ENCODE data around the gene MVB12B.

Gene MVB12B

DNA sequence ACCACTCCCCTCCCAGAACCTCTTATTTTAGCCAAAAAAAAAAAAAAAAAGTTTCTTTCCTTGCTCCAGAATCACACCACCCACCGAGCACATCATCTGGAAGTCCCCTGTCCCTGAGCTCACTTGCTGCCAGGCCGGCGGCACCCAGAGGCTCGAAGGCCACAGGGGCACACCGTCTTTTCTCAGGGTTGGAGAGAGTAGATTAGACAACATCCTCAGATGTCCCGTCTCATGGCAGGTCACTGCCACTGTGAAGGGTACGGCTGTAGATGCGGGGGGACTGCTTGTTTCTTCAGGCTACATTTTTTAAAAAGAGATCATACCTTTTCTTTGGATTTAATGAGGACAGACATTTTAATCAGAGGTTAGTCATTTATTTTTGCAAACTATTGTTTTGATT is 109.0 kb downstream of the MVB12B start:
- no peak for DNase-seq (ENCODE audit: low read depth)
- TF ChIP-seq, protein P1, sequence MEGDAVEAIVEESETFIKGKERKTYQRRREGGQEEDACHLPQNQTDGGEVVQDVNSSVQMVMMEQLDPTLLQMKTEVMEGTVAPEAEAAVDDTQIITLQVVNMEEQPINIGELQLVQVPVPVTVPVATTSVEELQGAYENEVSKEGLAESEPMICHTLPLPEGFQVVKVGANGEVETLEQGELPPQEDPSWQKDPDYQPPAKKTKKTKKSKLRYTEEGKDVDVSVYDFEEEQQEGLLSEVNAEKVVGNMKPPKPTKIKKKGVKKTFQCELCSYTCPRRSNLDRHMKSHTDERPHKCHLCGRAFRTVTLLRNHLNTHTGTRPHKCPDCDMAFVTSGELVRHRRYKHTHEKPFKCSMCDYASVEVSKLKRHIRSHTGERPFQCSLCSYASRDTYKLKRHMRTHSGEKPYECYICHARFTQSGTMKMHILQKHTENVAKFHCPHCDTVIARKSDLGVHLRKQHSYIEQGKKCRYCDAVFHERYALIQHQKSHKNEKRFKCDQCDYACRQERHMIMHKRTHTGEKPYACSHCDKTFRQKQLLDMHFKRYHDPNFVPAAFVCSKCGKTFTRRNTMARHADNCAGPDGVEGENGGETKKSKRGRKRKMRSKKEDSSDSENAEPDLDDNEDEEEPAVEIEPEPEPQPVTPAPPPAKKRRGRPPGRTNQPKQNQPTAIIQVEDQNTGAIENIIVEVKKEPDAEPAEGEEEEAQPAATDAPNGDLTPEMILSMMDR (conservative IDR thresholded peaks at IDR 0.05; ENCODE audit: low read length): no peak
- H3K4me3 ChIP-seq (ENCODE audit: low read length): no peak overlapping the region

DNA sequence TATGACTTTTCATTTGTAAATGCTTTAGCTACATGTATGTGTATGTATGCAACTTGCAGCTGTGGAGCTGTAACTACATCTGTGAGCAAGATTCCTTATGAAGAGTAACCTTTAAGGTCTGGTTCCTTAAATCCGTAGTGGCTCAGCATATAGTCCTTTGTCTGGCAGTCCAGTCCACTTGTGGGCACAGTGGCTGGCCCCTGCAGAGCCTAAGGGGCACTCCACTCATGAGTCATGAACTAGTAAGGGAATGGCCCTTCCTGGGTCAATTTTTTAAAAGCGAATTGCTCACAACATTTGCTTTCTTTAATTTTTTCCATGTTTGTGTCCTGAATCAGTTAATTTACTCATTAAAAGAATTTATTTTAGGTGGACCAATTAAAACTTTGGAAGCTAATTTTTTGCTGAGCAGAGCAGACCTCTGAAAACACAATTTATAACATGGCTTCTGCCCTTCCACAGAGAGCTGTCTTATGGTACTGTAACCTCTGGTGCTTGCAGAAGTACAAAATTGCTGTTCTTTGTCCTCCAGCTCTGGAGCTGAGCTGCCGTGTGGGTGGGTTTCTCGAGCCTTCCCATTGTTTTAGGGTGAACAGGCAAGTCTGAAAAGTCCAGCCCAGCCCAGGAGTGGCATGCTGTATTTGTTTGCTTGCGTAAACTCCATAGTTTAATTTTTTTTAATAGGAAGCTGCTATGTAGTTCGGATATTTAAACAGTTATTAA is 110.1 kb downstream of the MVB12B start:
- TF ChIP-seq, protein P1 (conservative IDR thresholded peaks at IDR 0.05; ENCODE audit: low read length): no peak
- DNase-seq (ENCODE audit: low read depth): no peak
- no peak overlapping the region for H3K4me3 ChIP-seq (ENCODE audit: low read length)

DNA sequence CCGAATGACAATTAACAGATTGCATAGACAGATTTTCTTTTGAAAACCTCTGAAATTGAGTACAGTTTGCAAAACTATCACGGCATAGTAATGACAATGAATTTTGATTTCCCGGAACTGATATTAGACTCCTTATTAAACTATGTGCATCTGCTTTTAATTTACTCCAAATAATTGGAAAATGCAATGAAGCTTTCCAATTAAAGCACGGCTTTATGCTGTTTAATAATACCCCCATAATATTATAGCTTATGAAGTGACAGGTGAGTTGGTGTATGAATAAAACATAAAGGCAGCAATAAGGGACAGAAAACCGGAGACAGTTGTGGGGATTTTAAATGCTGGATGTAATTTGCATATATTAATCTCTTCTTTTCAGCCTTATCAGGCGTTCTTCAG is 110.6 kb downstream of the MVB12B start:
- DNase-seq (ENCODE audit: low read depth): no peak
- no peak overlapping the region for H3K4me3 ChIP-seq (ENCODE audit: low read length)
- TF ChIP-seq, protein P1 (conservative IDR thresholded peaks at IDR 0.05; ENCODE audit: low read length): no peak

DNA sequence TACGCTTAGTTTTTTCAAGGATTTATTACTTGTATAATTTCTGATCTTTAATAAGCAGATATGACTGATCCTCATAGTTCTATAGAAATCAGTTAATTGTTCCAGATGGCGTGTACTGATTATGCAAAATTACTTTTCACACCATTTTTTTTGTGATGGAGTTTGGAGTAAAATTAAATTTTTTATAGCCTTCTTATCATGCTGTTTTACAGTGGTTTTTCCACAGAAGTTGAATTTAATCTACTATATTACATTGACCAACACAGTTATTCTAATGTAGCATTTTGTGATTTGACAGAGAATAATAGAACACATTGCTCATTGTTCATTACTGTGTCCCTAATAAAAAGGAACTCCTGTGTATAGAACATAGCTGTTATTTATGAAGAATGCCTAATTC is 111.1 kb downstream of the MVB12B start:
- H3K4me3 ChIP-seq (ENCODE audit: low read length): no peak overlapping the region

DNA sequence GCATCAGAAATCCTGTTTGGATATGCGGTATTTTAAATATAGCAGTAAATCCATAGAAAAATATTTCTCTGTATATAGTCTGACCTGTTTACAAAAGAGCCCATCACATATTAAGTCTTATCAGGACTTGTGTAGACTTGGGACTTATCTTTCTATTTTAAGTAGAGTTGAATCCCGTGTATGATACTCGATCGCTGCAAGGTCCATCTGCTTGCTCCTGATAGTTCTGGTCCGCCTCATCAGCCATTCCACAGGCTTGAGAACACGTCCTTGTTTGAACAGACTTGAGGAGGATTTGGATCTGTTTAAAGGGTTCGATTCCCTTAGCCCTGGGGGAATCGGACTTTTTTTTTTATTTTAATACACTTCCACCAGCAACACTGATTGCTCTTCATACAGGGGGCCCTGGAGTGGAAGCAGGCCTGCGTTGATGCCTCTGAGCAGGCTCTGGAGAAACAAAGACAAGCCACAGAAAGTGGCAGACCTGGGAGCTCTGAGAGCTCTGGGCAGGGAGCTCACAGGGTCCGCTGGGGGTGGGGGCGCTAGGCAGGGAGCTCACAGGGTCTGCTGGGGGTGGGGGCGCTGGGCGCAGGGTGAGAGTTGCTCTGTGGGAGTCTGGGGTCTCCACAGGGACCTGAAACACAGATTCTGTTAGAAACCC is 112.2 kb downstream of the MVB12B start:
- DNase-seq (ENCODE audit: low read depth): no peak
- TF ChIP-seq, protein P1 (conservative IDR thresholded peaks at IDR 0.05; ENCODE audit: low read length): no peak
- H3K4me3 ChIP-seq (ENCODE audit: low read length): no peak overlapping the region

More for the DNA sequence above, 111.1 kb downstream of the MVB12B start:
- TF ChIP-seq, protein P1 (conservative IDR thresholded peaks at IDR 0.05; ENCODE audit: low read length): no peak
- no peak for DNase-seq (ENCODE audit: low read depth)

DNA sequence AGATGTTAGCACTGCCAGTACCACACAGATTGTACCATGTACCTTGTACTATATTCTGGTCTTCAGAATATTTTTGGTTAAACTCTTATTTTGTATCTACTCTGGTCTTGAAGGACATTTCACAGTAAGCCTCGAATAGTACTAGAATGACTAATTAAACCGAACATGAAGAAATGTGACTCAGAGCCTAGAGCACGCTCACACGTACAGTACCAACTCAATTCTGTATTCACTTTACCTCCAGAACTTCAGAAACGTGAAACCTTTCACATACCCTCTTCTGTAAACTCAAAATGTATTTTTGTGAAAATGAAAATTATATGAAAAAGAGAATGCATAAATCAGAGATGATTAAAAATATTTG is 112.8 kb downstream of the MVB12B start:
- no peak overlapping the region for H3K4me3 ChIP-seq (ENCODE audit: low read length)
- TF ChIP-seq, protein P1 (conservative IDR thresholded peaks at IDR 0.05; ENCODE audit: low read length): no peak
- peak; percentile 74 for DNase-seq (ENCODE audit: low read depth)

Measured in AG10803 (cell line).